Spleen (tissue), 11 donors: ENCODE results near the gene MARK3. TPM values are rescaled to one million over a fixed set of nuclear protein-coding genes. Genes with fewer than 3 reads are reported as not detected.

Source experiments
- DNase-seq: peaks from one replicate; pipeline ENCODE4 v3.0.0-alpha.2; 2020
- H3K27ac ChIP-seq, 8 donors: fragments of 200-600 bp; sonication (generic) in 7 of 8; 1 replicate in 4 of 8; 2 replicates in 4 of 8; pipeline versions ENCODE4 v1.5.0 to v1.8.0; 2016 to 2021; ENCODE audit warnings: inconsistent platforms in 4 of 8, mild to moderate bottlenecking in 4 of 8, moderate library complexity in 1 of 8
- H3K27me3 ChIP-seq, 7 donors: fragments of 200-600 bp; sonication (generic) in 6 of 7; replicated peaks in 1 of 7; 1 replicate in 4 of 7; 2 replicates in 3 of 7; pipeline versions ENCODE4 v1.5.0 to v1.8.0; 2016 to 2021; ENCODE audit warnings: inconsistent platforms in 3 of 7, mild to moderate bottlenecking in 1 of 7
- H3K36me3 ChIP-seq, 6 donors: fragments of 200-600 bp; sonication (generic) in 5 of 6; 1 replicate in 4 of 6; 2 replicates in 2 of 6; pipeline versions ENCODE4 v1.5.0 to v1.8.0; 2016 to 2021; ENCODE audit warnings: inconsistent platforms in 2 of 6
- H3K4me1 ChIP-seq, 6 donors: fragments of 200-600 bp; sonication (generic) in 5 of 6; 1 replicate in 3 of 6; 2 replicates in 3 of 6; pipeline versions ENCODE4 v1.5.0 to v1.8.0; 2016 to 2021; ENCODE audit warnings: inconsistent platforms in 3 of 6
- H3K4me3 ChIP-seq, 8 donors: fragments of 200-600 bp; sonication (generic) in 7 of 8; 1 replicate in 4 of 8; 2 replicates in 4 of 8; pipeline versions ENCODE4 v1.5.0 to v1.8.0; 2016 to 2021; ENCODE audit warnings: inconsistent platforms in 4 of 8, mild to moderate bottlenecking in 4 of 8, moderate library complexity in 2 of 8
- H3K9me3 ChIP-seq, 8 donors: fragments of 200-600 bp; sonication (generic) in 7 of 8; 1 replicate in 4 of 8; 2 replicates in 4 of 8; pipeline versions ENCODE4 v1.5.0 to v1.8.0; 2016 to 2021; ENCODE audit warnings: inconsistent platforms in 4 of 8
- CTCF ChIP-seq, 11 experiments: fragments of 200-600 bp in 7 of 11; fragments of 450-650 bp in 4 of 11; sonication (generic) in 4 of 11; IDR thresholded peaks in 8 of 11; conservative IDR thresholded peaks in 3 of 11; 1 replicate in 7 of 11; 2 replicates in 4 of 11; pipeline versions ENCODE4 v1.4.0 to v1.8.0; 2016 to 2021; ENCODE audit warnings: antibody characterized with exemption in 11 of 11, inconsistent platforms in 4 of 11, mild to moderate bottlenecking in 1 of 11
- POLR2A ChIP-seq, 3 donors: fragments of 450-650 bp; IDR thresholded peaks; one replicate each; pipeline ENCODE4 v1.5.1; 2017; ENCODE audit warnings: antibody characterized with exemption in 3 of 3, mild to moderate bottlenecking in 1 of 3
- POLR2AphosphoS5 ChIP-seq, 3 donors: sonication (generic); formaldehyde crosslinking; IDR thresholded peaks; one replicate each; pipeline ENCODE4 v1.5.1; 2017; ENCODE audit warnings: antibody characterized with exemption in 3 of 3
- WGBS, 5 donors: extraction: QIAGEN DNeasy Blood & Tissue Kit in 3 of 5; methylation state at CpG; one replicate each; pipeline versions ENCODE4 v1.1.5 to v1.1.7; 2013 to 2018; 5-methylcytosine and 5-hydroxymethylcytosine counted together
- intact Hi-C: fragments of 100-400 bp; cut with DNase I; formaldehyde crosslinking; loops from one replicate; pipeline ENCODE4 v1.15.0; 2023; ENCODE audit warnings: low total_unique reads
- polyA plus RNA-seq, 3 donors: library from polyadenylated mRNA; stranded (reverse); fragments of 200-250 nt; gene quantifications; one replicate each; pipeline ENCODE4 v1.2.1, GENCODE V29; 2013
- total RNA-seq, 7 donors: library from RNA; depleted of rRNA in 3 of 7; stranded (reverse); fragments of >200 nt in 3 of 7; fragmentation: NEBNext Ultra II Directional in 4 of 7; extraction: Animal tissue kit (Norgen Biotek cat#: 25700) in 4 of 7; gene quantifications; one replicate each; pipeline versions ENCODE4 v1.1.0 to v1.2.1, GENCODE V29; 2016 to 2021
- donor health status: healthy with polysubstance abuse.
- donor health status: DM: no; HTN: no; CAD: no; lungs with moderate emphysema.
- donor health status: DM: no; HTN: no; CAD: no.
- donor health status: Bipolar disorder and iron deficiency.
- donor health status: healthy.
- donor health status: DM: no; HTN: no; CAD: no.
- donor health status: DM: yes; HTN: yes; CAD: no.

MARK3 gene
- total and polyA plus RNA-seq, 10 donors: 40.4 to 144 (median 106) TPM

GRCh38 chr14:103343905-103344797 is 41.1 kb upstream of the MARK3 start:
- H3K27me3 ChIP-seq: no peaks in the 10 kb centered on the region
- H3K27ac ChIP-seq: peak overlapping the region in 1 of 8 donors; percentile 15
- H3K9me3 ChIP-seq: no peaks in the 10 kb centered on the region
- peaks cover 0 to 36% (median 11%) of the 10 kb centered on the region in 6 donors for H3K4me1 ChIP-seq
- no peak for DNase-seq
- H3K36me3 ChIP-seq: peaks cover 0 to 64% (median 62%) of the 10 kb centered on the region in 6 donors
- no peak overlapping the region for H3K4me3 ChIP-seq
- TF ChIP-seq POLR2AphosphoS5 (IDR thresholded peaks at IDR 0.05): peak in 1 of 3 donors; percentile 34
- TF ChIP-seq POLR2A (IDR thresholded peaks at IDR 0.05): no peak
- intact Hi-C loops: loop anchor here (5.0 kb wide), 1 partner anchor 48 kb away; no protein-coding TSS in a partner anchor
- WGBS, 5 donors: 75 to 90% (median 84%) methylated on average over 5 of the region's 5 CpGs

GRCh38 chr14:103346286-103346685 is 38.9 kb upstream of the MARK3 start:
- WGBS, 5 donors: 55 to 65% (median 62%) methylated on average over 3 of the region's 3 CpGs
- intact Hi-C loops: no loop called here

GRCh38 chr14:103347091-103347815 is 38.0 kb upstream of the MARK3 start:
- TF ChIP-seq CTCF (IDR thresholded peaks at IDR 0.05 in 8 of 11, conservative IDR thresholded peaks at IDR 0.05 in 3 of 11) (no peak), POLR2A (IDR thresholded peaks at IDR 0.05) (no peak), POLR2AphosphoS5 (IDR thresholded peaks at IDR 0.05) (peak in 2 of 3 donors; percentile 53 to 58)
- Histone ChIP-seq H3K4me1 (peaks cover 0 to 10% (median 2%) of the 10 kb centered on the region in 6 donors), H3K36me3 (peaks cover 0 to 32% (median 31%) of the 10 kb centered on the region in 6 donors), H3K4me3 (no peak overlapping the region), H3K27me3 (no peaks in the 10 kb centered on the region), H3K27ac (peak overlapping the region; percentile 1 to 84 (median 72)), H3K9me3 (no peaks in the 10 kb centered on the region)
- no peak for DNase-seq
- WGBS, 5 donors: 62 to 70% (median 65%) methylated on average over 12 of the region's 12 CpGs
- intact Hi-C loops: no loop called here

More at GRCh38 chr14:103346286-103346685, 38.9 kb upstream of the MARK3 start:
- peaks cover 0 to 16% (median 5%) of the 10 kb centered on the region in 6 donors for H3K4me1 ChIP-seq
- no peaks in the 10 kb centered on the region for H3K9me3 ChIP-seq
- H3K27ac ChIP-seq: peak overlapping the region; percentile 36 to 84 (median 72)
- DNase-seq: no peak
- TF ChIP-seq POLR2A (IDR thresholded peaks at IDR 0.05): no peak
- no peak for TF ChIP-seq CTCF (IDR thresholded peaks at IDR 0.05 in 8 of 11, conservative IDR thresholded peaks at IDR 0.05 in 3 of 11)
- TF ChIP-seq POLR2AphosphoS5 (IDR thresholded peaks at IDR 0.05): no peak
- H3K27me3 ChIP-seq: no peaks in the 10 kb centered on the region
- H3K4me3 ChIP-seq: no peak overlapping the region
- H3K36me3 ChIP-seq: peaks cover 0 to 42% (median 40%) of the 10 kb centered on the region in 6 donors

- Histone ChIP-seq H3K9me3 (no peaks in the 10 kb centered on the region), H3K36me3 (peaks cover 0 to 23% (median 22%) of the 10 kb centered on the region in 6 donors), H3K27ac (peak overlapping the region; percentile 1 to 84 (median 72)), H3K4me3 (no peak overlapping the region), H3K27me3 (no peaks in the 10 kb centered on the region), H3K4me1 (peaks cover 0 to 3% (median 0%) of the 10 kb centered on the region in 6 donors)
- 87 to 95% (median 89%) methylated on average over 5 of the region's 5 CpGs for WGBS, 5 donors
- DNase-seq: no peak
- TF ChIP-seq POLR2AphosphoS5 (IDR thresholded peaks at IDR 0.05) (no peak), CTCF (IDR thresholded peaks at IDR 0.05 in 8 of 11, conservative IDR thresholded peaks at IDR 0.05 in 3 of 11) (no peak), POLR2A (IDR thresholded peaks at IDR 0.05) (no peak)
- intact Hi-C loops: no loop called here
Observed at GRCh38 chr14:103348154-103348553, 37.1 kb upstream of the MARK3 start.
